ENCODE results near the gene MDN1.

GRCh38 chr6:89727501-89727900 lies 92.1 kb downstream of the MDN1 start:
- TF ChIP-seq CTCF (IDR thresholded peaks at IDR 0.05 in 4 of 5, conservative IDR thresholded peaks at IDR 0.05 in 1 of 5) (no peak), POLR2A (IDR thresholded peaks at IDR 0.05) (no peak)

Measured in gastrocnemius medialis (tissue), 4 donors.